HG03439 (cell line): Measurements from ENCODE around the gene CACNA2D2.

Experiments
- ATAC-seq: cut with Tn5 transposase; IDR thresholded peaks from one replicate; pipeline ENCODE4 v1.9.1; 2021; ENCODE audit warnings: mild to moderate bottlenecking, moderate library complexity; ENCODE audit not compliant: unreplicated experiment

Gene CACNA2D2

GRCh38 chr3:50433954-50434353, 69.5 kb downstream of the CACNA2D2 start:
- no peak for ATAC-seq

GRCh38 chr3:50430950-50431435, 72.4 kb downstream of the CACNA2D2 start:
- ATAC-seq, result no peak

GRCh38 chr3:50430191-50430590, 73.2 kb downstream of the CACNA2D2 start:
- ATAC-seq, result no peak

- no peak for ATAC-seq
These were observed 75.3 kb downstream of the CACNA2D2 start for GRCh38 chr3:50428007-50428633.

- ATAC-seq, result no peak
These were observed 76.2 kb downstream of the CACNA2D2 start for GRCh38 chr3:50427217-50427616.

- no peak for ATAC-seq
These were observed 77.5 kb downstream of the CACNA2D2 start for GRCh38 chr3:50425911-50426310.

- no peak for ATAC-seq
These were observed 79.9 kb downstream of the CACNA2D2 start for GRCh38 chr3:50423543-50423942.

- ATAC-seq, result no peak
These were observed 81.3 kb downstream of the CACNA2D2 start for GRCh38 chr3:50422153-50422552.

- ATAC-seq, result no peak
These were observed 83.7 kb downstream of the CACNA2D2 start for GRCh38 chr3:50419595-50420370.

- ATAC-seq, result no peak
These were observed 84.6 kb downstream of the CACNA2D2 start for GRCh38 chr3:50418850-50419249.

GRCh38 chr3:50417637-50418033, 85.8 kb downstream of the CACNA2D2 start:
- no peak for ATAC-seq

GRCh38 chr3:50416736-50417636, 86.4 kb downstream of the CACNA2D2 start:
- ATAC-seq, result no peak

GRCh38 chr3:50415816-50416215, 87.6 kb downstream of the CACNA2D2 start:
- ATAC-seq, result no peak

GRCh38 chr3:50415061-50415460, 88.4 kb downstream of the CACNA2D2 start:
- ATAC-seq, result no peak

- ATAC-seq, result no peak
These were observed 88.8 kb downstream of the CACNA2D2 start for GRCh38 chr3:50414616-50415015.

GRCh38 chr3:50412231-50412754, 91.1 kb downstream of the CACNA2D2 start:
- no peak for ATAC-seq

GRCh38 chr3:50411229-50411628, 92.2 kb downstream of the CACNA2D2 start:
- no peak for ATAC-seq

GRCh38 chr3:50410608-50411139, 92.8 kb downstream of the CACNA2D2 start:
- ATAC-seq, result no peak

GRCh38 chr3:50410185-50410584, 93.2 kb downstream of the CACNA2D2 start:
- ATAC-seq, result no peak

- no peak for ATAC-seq
These were observed 94.9 kb downstream of the CACNA2D2 start for GRCh38 chr3:50408443-50408944.

GRCh38 chr3:50406487-50406886, 96.9 kb downstream of the CACNA2D2 start:
- no peak for ATAC-seq
